Measurements from ENCODE around the gene PCGF2. TPM values are rescaled to one million over a fixed set of nuclear protein-coding genes. Genes with fewer than 3 reads are reported as not detected.

Gene PCGF2
- total and polyA plus RNA-seq, 2 of the 8 experiments (the other 6 are each of a cell fraction or from before 2014, with no cell fraction given), result 42.1 to 93.3 TPM

DNA sequence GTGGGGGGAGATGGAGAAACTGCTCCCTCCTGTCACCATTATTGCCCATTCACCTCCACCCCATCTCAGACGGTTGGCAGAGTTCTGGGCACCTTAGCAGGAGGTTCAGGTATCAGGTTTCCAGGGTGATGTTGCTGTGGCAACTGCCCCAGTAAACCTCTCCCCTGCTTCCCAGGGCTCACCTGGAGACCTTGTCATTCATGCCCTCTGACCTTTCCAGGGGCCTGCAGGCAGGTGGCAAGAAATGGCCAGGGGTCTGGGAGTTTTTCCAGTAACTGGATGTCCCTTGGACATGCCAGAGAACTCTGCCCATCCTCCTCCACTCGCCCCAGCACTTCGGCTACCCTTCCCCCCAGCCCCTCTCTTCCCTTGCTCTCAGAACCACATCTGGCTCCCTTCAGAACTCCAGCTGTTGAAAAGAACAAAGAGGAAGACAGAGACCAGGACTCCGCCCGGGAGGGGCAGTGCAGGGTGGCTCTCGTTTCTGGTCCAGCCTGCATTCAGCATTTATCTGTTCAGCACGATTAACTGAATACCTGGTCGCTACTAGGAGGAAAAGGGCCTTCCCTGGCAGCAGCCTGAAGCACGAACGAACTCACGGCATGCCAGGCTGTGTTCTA, 34.6 kb downstream of the PCGF2 start (continued):
- TF ChIP-seq RFX5 (IDR thresholded peaks at IDR 0.05; ENCODE audit: borderline replicate concordance, low read depth, low read length), result no peak
